HG02852 (cell line): ENCODE data around the gene PLEKHA6.
A peak's percentile ranks its signal among the peaks of the same experiment; 100 is the strongest.

Experiments used
- ATAC-seq: cut with Tn5 transposase; IDR thresholded peaks from one replicate; pipeline ENCODE4 v1.9.1; 2021; ENCODE audit warnings: mild to moderate bottlenecking, moderate library complexity; ENCODE audit not compliant: unreplicated experiment

The PLEKHA6 gene

GRCh38 chr1:204380293-204380831 is 20.6 kb upstream of the PLEKHA6 start:
- no peak for ATAC-seq

- ATAC-seq: peak; percentile 67
Observed at GRCh38 chr1:204377800-204378668, 18.3 kb upstream of the PLEKHA6 start.

GRCh38 chr1:204376919-204377799 is 17.4 kb upstream of the PLEKHA6 start:
- ATAC-seq: no peak

- ATAC-seq: no peak
Observed at GRCh38 chr1:204376465-204376864, 16.7 kb upstream of the PLEKHA6 start.

GRCh38 chr1:204373911-204374310 is 14.2 kb upstream of the PLEKHA6 start:
- no peak for ATAC-seq

GRCh38 chr1:204370176-204370575 is 10.4 kb upstream of the PLEKHA6 start:
- ATAC-seq: no peak

- ATAC-seq: no peak
Observed at GRCh38 chr1:204368996-204369726, 9.4 kb upstream of the PLEKHA6 start.

GRCh38 chr1:204367956-204368355 is 8.2 kb upstream of the PLEKHA6 start:
- ATAC-seq: no peak

- no peak for ATAC-seq
Observed at GRCh38 chr1:204367193-204367858, 7.6 kb upstream of the PLEKHA6 start.

GRCh38 chr1:204366759-204367158 is 7.0 kb upstream of the PLEKHA6 start:
- ATAC-seq: no peak

- peak; percentile 50 for ATAC-seq
Observed at GRCh38 chr1:204363335-204364114, 3.8 kb upstream of the PLEKHA6 start.

- no peak for ATAC-seq
Observed at GRCh38 chr1:204362984-204363334, 3.2 kb upstream of the PLEKHA6 start.

- no peak for ATAC-seq
Observed at GRCh38 chr1:204361781-204362180, 2.1 kb upstream of the PLEKHA6 start.

- ATAC-seq: no peak
Observed at GRCh38 chr1:204361341-204361771, 1.6 kb upstream of the PLEKHA6 start.

GRCh38 chr1:204360314-204360713 is 585 bp upstream of the PLEKHA6 start:
- ATAC-seq: no peak

GRCh38 chr1:204359131-204359473 is 627 bp downstream of the PLEKHA6 start:
- ATAC-seq: no peak

- ATAC-seq: no peak
Observed at GRCh38 chr1:204358605-204359004, 1.1 kb downstream of the PLEKHA6 start.

- ATAC-seq: no peak
Observed at GRCh38 chr1:204357551-204358490, 1.9 kb downstream of the PLEKHA6 start.

- ATAC-seq: no peak
Observed at GRCh38 chr1:204356997-204357396, 2.7 kb downstream of the PLEKHA6 start.
